BE2C (cell line): ENCODE results near the gene WAS.
"Not testable (repeated sequence)": the region's sequence is repeated elsewhere in the genome, so short reads cannot be mapped to it uniquely, and the experiment has no call there.

ENCODE experiments used
- DNase-seq: peaks from one replicate; pipeline ENCODE4 v3.0.0-alpha.2; 2020
- H3K27me3 ChIP-seq: fragments of 250-450 bp; sonication (Bioruptor Pico); 2 replicates; pipeline ENCODE4 v1.5.1; 2020; ENCODE audit warnings: mild to moderate bottlenecking
- H3K36me3 ChIP-seq: fragments of 250-450 bp; sonication (Bioruptor Pico); 2 replicates; pipeline ENCODE4 v1.5.1; 2020; ENCODE audit warnings: mild to moderate bottlenecking
- H3K4me1 ChIP-seq: fragments of 250-450 bp; sonication (Bioruptor Pico); 2 replicates; pipeline ENCODE4 v1.5.1; 2020
- H3K4me3 ChIP-seq: 2 replicates; pipeline ENCODE4 v1.5.1; 2011; ENCODE audit warnings: low read depth, low read length
- H3K9me3 ChIP-seq: fragments of 250-450 bp; sonication (Bioruptor Pico); 2 replicates; pipeline ENCODE4 v1.5.1; 2020
- TF ChIP-seq, protein P1 (sequence below): IDR thresholded peaks from 2 replicates; pipeline ENCODE4 v1.5.1; 2012; ENCODE audit warnings: mild to moderate bottlenecking, low read depth, low read length

WAS gene

GRCh38 chrX:48663241-48663640 is 20.4 kb upstream of the WAS start:
- no peaks in the 10 kb centered on the region for H3K27me3 ChIP-seq
- DNase-seq, result no peak
- no peaks in the 10 kb centered on the region for H3K36me3 ChIP-seq
- TF ChIP-seq, protein P1, sequence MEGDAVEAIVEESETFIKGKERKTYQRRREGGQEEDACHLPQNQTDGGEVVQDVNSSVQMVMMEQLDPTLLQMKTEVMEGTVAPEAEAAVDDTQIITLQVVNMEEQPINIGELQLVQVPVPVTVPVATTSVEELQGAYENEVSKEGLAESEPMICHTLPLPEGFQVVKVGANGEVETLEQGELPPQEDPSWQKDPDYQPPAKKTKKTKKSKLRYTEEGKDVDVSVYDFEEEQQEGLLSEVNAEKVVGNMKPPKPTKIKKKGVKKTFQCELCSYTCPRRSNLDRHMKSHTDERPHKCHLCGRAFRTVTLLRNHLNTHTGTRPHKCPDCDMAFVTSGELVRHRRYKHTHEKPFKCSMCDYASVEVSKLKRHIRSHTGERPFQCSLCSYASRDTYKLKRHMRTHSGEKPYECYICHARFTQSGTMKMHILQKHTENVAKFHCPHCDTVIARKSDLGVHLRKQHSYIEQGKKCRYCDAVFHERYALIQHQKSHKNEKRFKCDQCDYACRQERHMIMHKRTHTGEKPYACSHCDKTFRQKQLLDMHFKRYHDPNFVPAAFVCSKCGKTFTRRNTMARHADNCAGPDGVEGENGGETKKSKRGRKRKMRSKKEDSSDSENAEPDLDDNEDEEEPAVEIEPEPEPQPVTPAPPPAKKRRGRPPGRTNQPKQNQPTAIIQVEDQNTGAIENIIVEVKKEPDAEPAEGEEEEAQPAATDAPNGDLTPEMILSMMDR, result no peak
- no peak overlapping the region for H3K4me3 ChIP-seq
- no peaks in the 10 kb centered on the region for H3K9me3 ChIP-seq
- no peaks in the 10 kb centered on the region for H3K4me1 ChIP-seq

GRCh38 chrX:48664156-48664555 is 19.4 kb upstream of the WAS start:
- H3K27me3 ChIP-seq, result no peaks in the 10 kb centered on the region
- DNase-seq, result no peak
- H3K4me1 ChIP-seq, result no peaks in the 10 kb centered on the region
- H3K36me3 ChIP-seq, result no peaks in the 10 kb centered on the region
- TF ChIP-seq, protein P1, result no peak
- H3K9me3 ChIP-seq, result no peaks in the 10 kb centered on the region
- H3K4me3 ChIP-seq, result no peak overlapping the region

GRCh38 chrX:48665991-48666390 is 17.6 kb upstream of the WAS start:
- Histone ChIP-seq H3K4me1 (no peaks in the 10 kb centered on the region), H3K9me3 (no peaks in the 10 kb centered on the region), H3K4me3 (no peak overlapping the region), H3K27me3 (no peaks in the 10 kb centered on the region), H3K36me3 (no peaks in the 10 kb centered on the region)
- DNase-seq, result no peak
- TF ChIP-seq, protein P1, result no peak

GRCh38 chrX:48666649-48667048 is 16.9 kb upstream of the WAS start:
- TF ChIP-seq, protein P1, result no peak
- Histone ChIP-seq H3K4me1 (no peaks in the 10 kb centered on the region), H3K9me3 (no peaks in the 10 kb centered on the region), H3K36me3 (no peaks in the 10 kb centered on the region), H3K27me3 (no peaks in the 10 kb centered on the region), H3K4me3 (no peak overlapping the region)
- DNase-seq, result no peak

DNA sequence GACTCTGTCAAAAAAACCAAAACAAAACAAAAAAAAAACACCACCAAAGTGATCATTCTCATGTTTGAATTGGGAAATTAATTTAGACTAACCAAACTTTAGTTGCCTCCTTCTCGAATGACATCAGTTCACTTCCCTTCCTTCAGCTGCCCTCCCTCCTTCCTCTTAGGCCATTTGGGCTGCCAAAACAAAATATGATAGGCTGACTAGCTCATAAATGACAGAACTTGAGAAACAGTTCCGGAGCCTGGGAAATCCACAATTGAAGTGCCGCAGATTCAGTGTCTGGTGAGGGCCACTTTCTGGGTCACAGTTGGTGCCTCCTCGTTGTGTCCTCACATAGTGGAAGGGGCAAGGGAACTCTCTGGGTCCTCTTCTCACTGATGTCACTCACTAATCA is 16.1 kb upstream of the WAS start:
- TF ChIP-seq, protein P1, result no peak
- Histone ChIP-seq H3K4me1 (no peaks in the 10 kb centered on the region), H3K36me3 (no peaks in the 10 kb centered on the region), H3K4me3 (no peak overlapping the region), H3K9me3 (no peaks in the 10 kb centered on the region), H3K27me3 (no peaks in the 10 kb centered on the region)
- no peak for DNase-seq

GRCh38 chrX:48668187-48668586 is 15.4 kb upstream of the WAS start:
- not testable (repeated sequence) for H3K36me3 ChIP-seq, H3K9me3 ChIP-seq, DNase-seq, H3K4me3 ChIP-seq, H3K27me3 ChIP-seq, H3K4me1 ChIP-seq
